Neural cell (in vitro differentiated cells): ENCODE measurements around the gene MBD1. TPM values are rescaled to one million over a fixed set of nuclear protein-coding genes. Genes with fewer than 3 reads are reported as not detected.

Experiments used
- H2AFZ ChIP-seq: fragments of 200-600, 300-800 bp; sonication (generic), shearing (Covaris generic); 2 replicates; pipeline ENCODE4 v1.6.0; 2014; ENCODE audit warnings: low read depth, mild to moderate bottlenecking, antibody characterized with exemption, low read length, moderate library complexity
- H3F3A ChIP-seq: fragments of 200-600 bp; shearing (Covaris generic); 2 replicates; pipeline ENCODE4 v1.6.1; 2016; ENCODE audit warnings: mild to moderate bottlenecking, moderate library complexity, mixed read lengths, antibody characterized with exemption, low read length; ENCODE audit not compliant: insufficient read depth, poor library complexity, severe bottlenecking
- H3K27ac ChIP-seq: fragments of 200-600, 300-800 bp; sonication (generic), shearing (Covaris generic); 2 replicates; pipeline ENCODE4 v1.5.1; 2014; ENCODE audit warnings: mild to moderate bottlenecking, low read length, moderate library complexity
- H3K27me3 ChIP-seq: fragments of 300-800, 200-600 bp; sonication (generic), shearing (Covaris generic); 2 replicates; pipeline ENCODE4 v1.6.0; 2014; ENCODE audit warnings: mild to moderate bottlenecking, low read depth, low read length, moderate library complexity; ENCODE audit not compliant: insufficient read depth
- H3K36me3 ChIP-seq: fragments of 300-800, 200-600 bp; sonication (generic), shearing (Covaris generic); 2 replicates; pipeline ENCODE4 v1.5.1; 2014; ENCODE audit warnings: mild to moderate bottlenecking, antibody characterized with exemption, low read length, moderate library complexity; ENCODE audit not compliant: insufficient read depth
- H3K4me2 ChIP-seq: fragments of 300-800, 200-600 bp; sonication (generic), shearing (Covaris generic); 2 replicates; pipeline ENCODE4 v1.6.0; 2014; ENCODE audit warnings: mild to moderate bottlenecking, low read length
- H3K4me3 ChIP-seq: fragments of 300-800, 200-600 bp; sonication (generic), shearing (Covaris generic); 2 replicates; pipeline ENCODE4 v1.5.1; 2014; ENCODE audit warnings: mild to moderate bottlenecking, low read length, moderate library complexity
- H3K79me2 ChIP-seq: fragments of 200-600 bp; shearing (Covaris generic); replicated peaks from 2 replicates; pipeline ENCODE4 v1.6.0; 2014; ENCODE audit warnings: mild to moderate bottlenecking, low read length, moderate library complexity; ENCODE audit not compliant: insufficient read depth
- H3K9ac ChIP-seq: fragments of 300-800, 200-600 bp; sonication (generic), shearing (Covaris generic); 2 replicates; pipeline ENCODE4 v1.6.1; 2016; ENCODE audit warnings: mild to moderate bottlenecking, low read length, mixed read lengths
- H3K9me2 ChIP-seq: fragments of 200-600 bp; shearing (Covaris generic); 2 replicates; pipeline ENCODE4 v1.6.1; 2016; ENCODE audit warnings: mild to moderate bottlenecking, low read length, mixed read lengths; ENCODE audit not compliant: insufficient read depth
- H3K9me3 ChIP-seq: fragments of 200-600, 300-800 bp; sonication (generic), shearing (Covaris generic); 2 replicates; pipeline ENCODE4 v1.6.1; 2016; ENCODE audit warnings: mild to moderate bottlenecking, mixed run types, low read length, moderate library complexity, mixed read lengths
- H4K20me1 ChIP-seq: fragments of 200-600 bp; shearing (Covaris generic); 2 replicates; pipeline ENCODE4 v1.6.1; 2016; ENCODE audit warnings: mild to moderate bottlenecking, mixed run types; ENCODE audit not compliant: insufficient read depth
- CTCF ChIP-seq: fragments of 450-650 bp; IDR thresholded peaks from 2 replicates; pipeline ENCODE4 v1.5.1; 2014; ENCODE audit warnings: antibody characterized with exemption, mild to moderate bottlenecking, moderate library complexity; ENCODE audit not compliant: poor library complexity, severe bottlenecking
- EP300 ChIP-seq: fragments of 450-650 bp; conservative IDR thresholded peaks from 2 replicates; pipeline ENCODE4 v1.6.1; 2014; ENCODE audit warnings: antibody characterized with exemption, mild to moderate bottlenecking, moderate library complexity; ENCODE audit not compliant: poor library complexity, severe bottlenecking
- EZH2 ChIP-seq: fragments of 200-600, 300-800 bp; shearing (Covaris generic), sonication (generic); IDR thresholded peaks from 2 replicates; pipeline ENCODE4 v1.6.1; 2014; ENCODE audit warnings: antibody characterized with exemption, low read length, borderline replicate concordance, mild to moderate bottlenecking; ENCODE audit not compliant: insufficient read depth, poor library complexity, severe bottlenecking
- MXI1 ChIP-seq: fragments of 450-650 bp; conservative IDR thresholded peaks from 2 replicates; pipeline ENCODE4 v1.6.1; 2014; ENCODE audit warnings: antibody characterized with exemption, mild to moderate bottlenecking; ENCODE audit not compliant: poor library complexity, severe bottlenecking
- POLR2AphosphoS5 ChIP-seq: IDR thresholded peaks from 2 replicates; pipeline ENCODE4 v1.6.1; 2012
- RAD21 ChIP-seq: fragments of 450-650 bp; conservative IDR thresholded peaks from 2 replicates; pipeline ENCODE4 v1.6.1; 2014; ENCODE audit warnings: antibody characterized with exemption, mild to moderate bottlenecking, moderate library complexity
- REST ChIP-seq: IDR thresholded peaks from 2 replicates; pipeline ENCODE4 v1.6.1; 2012; ENCODE audit warnings: borderline replicate concordance
- SMC3 ChIP-seq: fragments of 450-650 bp; conservative IDR thresholded peaks from 2 replicates; pipeline ENCODE4 v1.6.1; 2014; ENCODE audit warnings: antibody characterized with exemption, mild to moderate bottlenecking, moderate library complexity; ENCODE audit not compliant: poor library complexity
- TAF1 ChIP-seq: IDR thresholded peaks from 2 replicates; pipeline ENCODE4 v1.6.1; 2012; ENCODE audit warnings: low read depth
- polyA plus RNA-seq: library from polyadenylated mRNA; depleted of rRNA; stranded (reverse); fragments of >200 nt; gene quantifications from 2 replicates; pipeline ENCODE4 v1.2.3, GENCODE V29; 2014

The MBD1 gene
- polyA plus RNA-seq, 1 donor from 2014 or later = 106 TPM

- no peaks in the 10 kb centered on the region for H3F3A ChIP-seq
- no peak overlapping the region for H3K4me3 ChIP-seq
- H3K9ac ChIP-seq = no peak overlapping the region
- TF ChIP-seq RAD21 (no peak), REST (no peak), POLR2AphosphoS5 (no peak), CTCF (no peak), EP300 (no peak), EZH2 (no peak), TAF1 (no peak), MXI1 (no peak), SMC3 (no peak)
- H3K4me2 ChIP-seq = no peak overlapping the region
- no peaks in the 10 kb centered on the region for H3K9me3 ChIP-seq
- no peak overlapping the region for H2AFZ ChIP-seq
- no peaks in the 10 kb centered on the region for H3K27me3 ChIP-seq
- no peaks in the 10 kb centered on the region for H3K79me2 ChIP-seq
- H3K36me3 ChIP-seq = no peaks in the 10 kb centered on the region
- H3K9me2 ChIP-seq = no peaks in the 10 kb centered on the region
- H3K27ac ChIP-seq = no peak overlapping the region
- H4K20me1 ChIP-seq = no peaks in the 10 kb centered on the region
Observed at GRCh38 chr18:50313031-50313607, 31.8 kb upstream of the MBD1 start.

GRCh38 chr18:50312296-50313030, 31.1 kb upstream of the MBD1 start:
- no peak overlapping the region for H3K4me2 ChIP-seq
- no peaks in the 10 kb centered on the region for H3K9me3 ChIP-seq
- no peak overlapping the region for H2AFZ ChIP-seq
- no peak overlapping the region for H3K4me3 ChIP-seq
- no peaks in the 10 kb centered on the region for H3K36me3 ChIP-seq
- H4K20me1 ChIP-seq = no peaks in the 10 kb centered on the region
- no peak overlapping the region for H3K27ac ChIP-seq
- no peaks in the 10 kb centered on the region for H3F3A ChIP-seq
- no peaks in the 10 kb centered on the region for H3K27me3 ChIP-seq
- no peaks in the 10 kb centered on the region for H3K9me2 ChIP-seq
- TF ChIP-seq EP300 (no peak), EZH2 (no peak)
- H3K9ac ChIP-seq = no peak overlapping the region
- H3K79me2 ChIP-seq = no peaks in the 10 kb centered on the region
